GM12873 (cell line): ENCODE results near the gene RHEB.

Experiments
- TF ChIP-seq, protein P1 (sequence below): IDR thresholded peaks from 2 replicates; pipeline ENCODE4 v1.5.1; 2012; ENCODE audit warnings: low read depth, mild to moderate bottlenecking, moderate library complexity, low read length, control low read depth; ENCODE audit not compliant: insufficient read depth; ENCODE audit errors: missing control alignments

Gene RHEB

DNA sequence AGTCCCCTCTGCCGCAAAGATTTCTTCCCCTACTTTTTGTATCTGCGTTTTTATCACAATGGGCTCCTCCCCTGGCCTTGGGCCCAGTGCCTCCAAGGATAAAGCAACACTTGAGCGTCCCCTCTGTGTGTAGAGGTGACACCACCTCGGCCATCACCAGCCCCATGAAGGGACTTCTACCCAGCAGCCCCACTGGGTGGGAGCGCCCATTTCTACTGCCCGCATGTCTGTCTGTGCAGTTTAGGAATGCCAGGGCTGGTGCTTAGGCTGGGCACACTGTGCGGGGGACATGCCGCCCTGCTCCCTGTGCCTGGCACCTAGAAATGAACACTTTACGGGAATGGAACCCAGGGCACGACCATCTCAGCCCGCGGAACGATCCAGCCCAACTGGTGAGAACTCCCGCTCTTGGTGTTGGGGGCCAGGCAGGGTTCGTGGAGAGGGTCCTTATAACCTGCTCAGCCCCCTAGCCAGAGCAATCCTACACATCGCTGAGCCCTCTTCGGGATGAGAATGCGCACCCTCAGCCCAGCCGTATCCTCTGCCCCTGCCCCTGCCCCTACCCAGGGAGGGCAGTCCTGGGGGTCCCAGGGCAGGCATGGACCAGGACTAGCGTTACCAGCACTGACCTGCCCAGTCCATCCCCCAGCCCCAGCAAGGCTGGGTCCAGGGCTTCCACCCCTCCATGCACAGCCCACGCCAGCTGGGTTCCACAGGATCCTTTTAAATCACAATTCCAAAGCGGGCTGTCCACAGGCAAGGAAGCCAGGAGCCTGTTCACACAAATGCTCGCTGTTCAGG, 92.6 kb downstream of the RHEB start:
- TF ChIP-seq, protein P1, sequence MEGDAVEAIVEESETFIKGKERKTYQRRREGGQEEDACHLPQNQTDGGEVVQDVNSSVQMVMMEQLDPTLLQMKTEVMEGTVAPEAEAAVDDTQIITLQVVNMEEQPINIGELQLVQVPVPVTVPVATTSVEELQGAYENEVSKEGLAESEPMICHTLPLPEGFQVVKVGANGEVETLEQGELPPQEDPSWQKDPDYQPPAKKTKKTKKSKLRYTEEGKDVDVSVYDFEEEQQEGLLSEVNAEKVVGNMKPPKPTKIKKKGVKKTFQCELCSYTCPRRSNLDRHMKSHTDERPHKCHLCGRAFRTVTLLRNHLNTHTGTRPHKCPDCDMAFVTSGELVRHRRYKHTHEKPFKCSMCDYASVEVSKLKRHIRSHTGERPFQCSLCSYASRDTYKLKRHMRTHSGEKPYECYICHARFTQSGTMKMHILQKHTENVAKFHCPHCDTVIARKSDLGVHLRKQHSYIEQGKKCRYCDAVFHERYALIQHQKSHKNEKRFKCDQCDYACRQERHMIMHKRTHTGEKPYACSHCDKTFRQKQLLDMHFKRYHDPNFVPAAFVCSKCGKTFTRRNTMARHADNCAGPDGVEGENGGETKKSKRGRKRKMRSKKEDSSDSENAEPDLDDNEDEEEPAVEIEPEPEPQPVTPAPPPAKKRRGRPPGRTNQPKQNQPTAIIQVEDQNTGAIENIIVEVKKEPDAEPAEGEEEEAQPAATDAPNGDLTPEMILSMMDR, result no peak

DNA sequence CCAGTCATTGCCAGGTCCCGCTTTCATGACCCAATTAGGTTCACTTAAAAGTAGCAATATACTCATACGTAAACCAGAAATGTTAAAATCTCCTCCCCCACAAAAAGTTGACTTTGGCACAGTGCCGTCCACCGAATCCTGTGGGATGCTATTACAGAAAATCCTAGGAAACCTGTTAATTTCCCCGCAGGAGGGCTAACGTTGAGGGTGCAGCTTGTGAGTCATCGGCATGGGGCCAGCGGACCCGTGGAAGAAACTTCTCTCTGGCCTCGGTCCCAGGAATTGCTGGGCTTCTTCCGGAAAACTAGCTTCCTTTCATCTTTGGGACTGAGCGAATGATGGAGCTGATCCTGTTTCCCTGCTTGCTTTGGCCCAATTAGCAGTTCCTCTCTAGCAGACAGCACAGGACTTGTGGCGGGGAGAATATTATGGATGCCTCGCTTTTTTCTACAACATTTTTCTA, 93.2 kb downstream of the RHEB start:
- TF ChIP-seq, protein P1, result no peak

DNA sequence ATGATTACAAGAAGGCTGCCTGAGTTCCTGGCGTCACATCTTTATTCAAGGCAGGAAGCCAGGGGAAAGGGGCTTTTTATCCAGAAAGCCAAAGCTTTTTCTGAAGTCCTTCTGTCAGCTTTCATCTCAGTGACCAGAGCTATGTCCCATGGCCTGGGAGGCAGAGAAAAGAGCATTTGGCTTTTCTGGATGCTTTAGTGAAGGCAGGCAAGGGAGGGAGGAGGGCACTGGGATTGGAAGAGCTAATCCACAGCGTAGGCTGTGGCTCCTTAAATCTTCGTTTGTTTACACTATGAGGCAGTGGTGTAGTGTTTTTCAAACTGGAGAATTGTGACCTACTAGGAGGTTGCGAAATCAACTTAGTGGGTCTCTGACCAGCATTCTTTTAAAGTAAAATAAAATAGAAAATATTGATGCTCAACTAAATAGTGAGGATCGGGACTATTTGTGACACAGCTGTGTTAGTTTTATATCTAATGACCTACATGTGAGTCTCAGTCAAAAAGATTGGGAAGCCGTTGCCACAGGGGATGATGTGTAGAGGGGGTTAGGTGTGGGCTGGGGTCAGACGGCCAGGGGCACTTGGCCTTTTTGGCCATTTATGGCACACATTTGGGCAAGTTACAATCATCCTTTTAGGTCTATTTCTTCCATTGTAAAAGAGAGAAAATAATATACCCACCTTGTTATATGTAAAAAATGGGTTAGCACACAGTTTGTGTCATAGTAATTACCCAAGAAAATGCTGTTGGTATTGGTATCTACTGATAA, 93.8 kb downstream of the RHEB start:
- TF ChIP-seq, protein P1, result no peak

DNA sequence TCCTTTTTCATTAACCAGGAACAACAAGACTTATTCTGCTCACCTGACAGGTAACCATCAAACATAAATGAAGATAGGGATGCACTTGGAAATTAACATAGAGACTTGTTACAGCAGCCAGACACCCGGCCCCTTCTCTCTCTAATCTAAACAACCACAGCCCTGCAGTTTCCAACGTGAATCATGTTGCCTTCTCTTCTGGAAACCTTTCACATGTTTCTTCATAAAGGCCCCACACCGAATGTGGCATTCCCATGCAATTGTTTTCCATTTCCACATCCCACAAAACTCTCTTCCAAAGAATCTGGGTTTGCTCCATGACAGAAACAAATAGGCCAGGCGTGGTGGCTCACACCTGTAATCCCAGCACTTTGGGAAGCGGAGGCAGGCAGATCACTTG, 94.9 kb downstream of the RHEB start:
- TF ChIP-seq, protein P1, result no peak

DNA sequence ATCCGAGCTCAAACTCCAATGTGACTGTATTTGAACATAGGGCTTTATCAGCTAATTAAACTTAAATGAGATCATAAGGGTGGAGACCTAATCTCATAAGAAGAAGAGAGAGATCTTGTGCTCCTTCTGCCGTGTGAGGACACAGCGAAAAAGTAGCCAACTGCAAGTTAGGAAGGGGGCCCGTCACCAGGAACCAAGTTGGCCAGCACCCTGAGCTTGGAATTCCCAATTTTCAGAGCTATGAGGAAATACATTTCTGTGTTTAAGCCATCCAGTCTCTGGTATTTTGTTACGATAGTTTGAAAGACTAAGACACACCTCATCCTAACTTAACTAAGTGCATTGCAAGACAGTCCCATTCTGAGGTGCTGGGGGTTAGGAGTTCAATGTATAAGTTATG, 95.8 kb downstream of the RHEB start:
- TF ChIP-seq, protein P1, result no peak

DNA sequence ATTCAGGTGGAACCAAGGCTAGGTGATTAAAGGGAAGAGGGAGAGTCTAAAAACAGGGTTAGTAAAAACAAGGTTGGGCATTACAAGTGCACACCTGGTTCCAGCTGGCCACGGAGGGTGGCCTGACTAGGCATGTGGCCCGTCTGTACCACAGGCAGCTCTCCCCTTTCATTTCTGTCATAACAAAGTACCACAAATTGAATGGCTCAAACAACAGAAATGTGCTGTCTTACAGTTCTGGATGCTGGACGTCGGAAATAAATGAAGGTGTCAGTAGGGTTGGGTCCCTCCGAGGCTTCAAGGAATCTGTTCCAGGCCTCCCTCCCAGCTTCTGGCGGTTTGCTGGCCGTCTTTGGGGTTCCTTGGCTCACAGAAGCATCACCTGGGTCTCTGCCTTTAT, 96.5 kb downstream of the RHEB start:
- TF ChIP-seq, protein P1, result no peak

DNA sequence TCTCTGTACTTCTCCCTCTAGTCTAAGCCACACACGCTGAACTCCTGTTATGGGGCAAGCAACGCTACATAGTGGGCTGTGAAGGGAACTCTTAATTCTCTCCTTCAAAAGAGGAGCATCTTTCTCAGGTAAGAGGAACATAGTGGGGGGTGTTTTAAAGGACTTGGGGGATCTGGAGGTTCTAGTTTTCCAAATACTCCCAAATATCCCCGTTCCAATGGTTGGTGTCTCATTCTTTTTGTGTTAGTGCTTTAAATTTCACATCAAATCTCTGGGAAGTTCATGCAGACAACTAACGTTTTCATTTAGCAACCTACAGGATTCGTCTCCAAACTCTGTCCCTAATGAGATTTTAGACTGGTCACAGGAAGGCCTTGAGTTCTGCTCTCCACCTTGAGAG, 97.5 kb downstream of the RHEB start:
- TF ChIP-seq, protein P1, result no peak
